GM18951 (cell line): Measurements from ENCODE around the gene MAST3.
"Not testable (repeated sequence)": the region's sequence is repeated elsewhere in the genome, so short reads cannot be mapped to it uniquely, and the experiment has no call there.

Source experiments
- POLR2A ChIP-seq: IDR thresholded peaks from 4 replicates; pipeline ENCODE4 v1.6.1; 2011; ENCODE audit warnings: mild to moderate bottlenecking; ENCODE audit not compliant: insufficient read length, insufficient read depth; ENCODE audit errors: extremely low read depth
- in situ Hi-C: fragments of 300-500 bp; cut with MboI; formaldehyde crosslinking; loops from one replicate; pipeline ENCODE4 v1.12.0; 2022; ENCODE audit warnings: low sequenced_read_pairs, mixed read lengths, inconsistent platforms; ENCODE audit not compliant: unreplicated experiment

MAST3 gene

DNA sequence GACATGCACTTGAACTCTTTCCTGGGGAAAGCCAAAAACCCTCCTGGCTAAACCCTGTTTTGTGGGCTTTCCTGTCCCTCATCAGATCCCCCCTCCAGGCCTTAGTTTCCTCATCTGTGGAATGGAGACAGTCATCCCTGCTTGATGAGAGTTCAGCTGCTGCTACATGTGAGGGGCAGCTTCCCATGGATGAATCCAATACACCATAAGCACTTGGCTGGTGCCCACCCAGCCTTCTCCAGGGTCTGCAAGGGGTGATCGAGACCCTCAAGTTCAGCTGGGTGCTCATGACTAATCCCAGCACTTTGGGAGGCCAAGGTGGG is 32.4 kb upstream of the MAST3 start:
- in situ Hi-C loops: loop anchor here (25.0 kb wide), 1 partner anchor 128 kb away; the partner anchor contains the start of gene CCDC124
- TF ChIP-seq POLR2A: no peak

DNA sequence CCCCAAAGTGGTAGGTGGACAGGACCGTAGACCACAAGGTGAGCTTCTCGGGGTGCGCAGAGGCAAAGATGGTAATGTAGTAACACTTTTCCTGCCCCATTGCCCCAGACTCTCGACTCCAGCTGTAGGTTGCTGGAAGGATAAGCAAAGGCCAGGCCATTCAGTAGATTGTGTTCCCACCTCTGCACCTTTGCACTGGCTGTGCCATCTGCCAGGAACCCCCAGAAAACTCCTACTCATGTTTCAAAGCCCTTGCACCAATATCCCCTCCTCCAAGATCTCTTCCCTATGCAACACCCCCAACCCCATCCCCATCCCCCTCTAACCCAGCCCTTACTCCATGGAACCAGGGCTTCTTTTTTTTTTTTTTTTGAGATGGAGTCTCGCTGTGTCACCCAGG is 29.2 kb upstream of the MAST3 start:
- TF ChIP-seq POLR2A: no peak

DNA sequence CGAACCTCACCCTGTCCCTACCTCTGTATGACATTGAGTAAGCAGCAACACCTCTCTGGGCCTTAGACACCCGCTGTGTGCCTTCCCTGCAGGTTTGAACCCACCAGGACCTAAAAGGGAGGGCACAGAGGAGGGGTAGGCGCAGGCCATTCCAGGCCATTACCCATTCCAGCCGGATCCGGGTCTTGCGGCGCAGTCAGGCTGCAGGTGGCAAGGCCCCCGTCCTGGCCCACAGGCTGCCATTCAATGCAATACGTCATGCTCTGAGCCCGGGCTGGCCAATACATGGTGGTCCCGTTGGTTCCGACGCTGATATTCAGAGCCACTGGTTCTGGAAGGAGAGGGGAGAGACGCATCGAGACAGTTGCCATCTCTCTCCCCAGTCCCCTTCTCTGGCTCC is 28.2 kb upstream of the MAST3 start:
- no peak for TF ChIP-seq POLR2A
- in situ Hi-C loops: loop anchor here (25.0 kb wide), 1 partner anchor 132 kb away; the partner anchor contains the start of gene CCDC124

More for the DNA sequence above, 29.2 kb upstream of the MAST3 start:
- in situ Hi-C loops: loop anchor here (25.0 kb wide), 1 partner anchor 131 kb away; the partner anchor contains the start of gene CCDC124

DNA sequence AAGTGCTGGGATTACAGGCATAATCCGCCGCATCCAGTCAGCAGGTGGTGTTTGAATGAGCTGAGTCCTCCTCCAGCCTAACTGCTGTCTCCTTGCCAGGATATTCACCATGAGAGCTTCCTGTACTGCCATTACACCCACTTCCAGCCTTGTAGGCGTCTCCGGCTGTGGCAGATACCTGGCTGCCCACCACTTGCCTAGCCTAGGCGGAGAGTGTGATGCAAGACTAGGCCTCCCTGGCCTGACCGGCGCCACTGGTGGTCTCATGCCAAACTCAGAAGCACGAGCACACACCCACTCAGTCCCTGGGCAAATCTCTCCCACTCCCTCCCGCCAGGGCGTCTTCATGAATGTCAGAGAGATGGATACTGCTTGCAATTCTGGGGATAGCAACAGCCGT is 27.4 kb upstream of the MAST3 start:
- in situ Hi-C loops: loop anchor here (25.0 kb wide), 1 partner anchor 133 kb away; the partner anchor contains the start of gene CCDC124
- TF ChIP-seq POLR2A: no peak

DNA sequence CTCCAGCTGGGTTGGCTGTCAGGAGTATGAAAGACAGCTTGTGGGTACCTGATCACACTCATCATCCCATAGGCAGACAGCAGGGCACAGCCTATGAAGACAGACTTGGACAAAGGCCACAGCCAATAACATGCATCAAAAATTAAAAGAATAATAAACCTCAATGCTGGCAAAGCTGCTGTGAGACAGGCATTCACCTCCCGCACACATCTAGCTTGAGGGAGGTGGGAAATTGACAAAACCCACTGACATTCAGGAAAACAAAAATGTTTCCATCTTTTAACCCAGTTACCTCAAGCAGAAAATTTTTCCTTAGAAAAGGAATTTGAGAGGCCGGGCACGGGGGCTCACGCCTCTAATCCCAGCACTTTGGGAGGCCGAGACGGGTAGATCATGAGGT is 25.2 kb upstream of the MAST3 start:
- in situ Hi-C loops: loop anchor here (25.0 kb wide), 1 partner anchor 135 kb away; the partner anchor contains the start of gene CCDC124
- TF ChIP-seq POLR2A: no peak

DNA sequence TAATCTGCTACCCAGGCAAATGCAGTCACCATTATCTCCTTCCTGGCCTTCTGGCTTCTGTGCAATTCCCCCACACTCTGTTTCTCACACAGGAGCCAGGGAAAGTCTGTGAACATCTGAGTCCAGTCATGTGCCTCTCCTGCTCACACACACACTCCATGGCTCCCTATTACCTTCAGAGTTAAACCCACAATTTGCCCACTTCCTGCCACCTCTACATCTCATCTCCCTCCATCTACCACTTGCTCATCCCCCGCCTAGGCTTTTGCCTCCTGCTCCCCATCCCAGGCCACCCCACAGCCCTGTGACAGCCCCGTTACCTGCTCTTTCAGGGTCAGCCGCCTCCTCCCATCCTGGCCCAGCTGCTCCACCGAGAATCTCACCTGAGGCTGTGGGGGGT is 24.4 kb upstream of the MAST3 start:
- TF ChIP-seq POLR2A: no peak

DNA sequence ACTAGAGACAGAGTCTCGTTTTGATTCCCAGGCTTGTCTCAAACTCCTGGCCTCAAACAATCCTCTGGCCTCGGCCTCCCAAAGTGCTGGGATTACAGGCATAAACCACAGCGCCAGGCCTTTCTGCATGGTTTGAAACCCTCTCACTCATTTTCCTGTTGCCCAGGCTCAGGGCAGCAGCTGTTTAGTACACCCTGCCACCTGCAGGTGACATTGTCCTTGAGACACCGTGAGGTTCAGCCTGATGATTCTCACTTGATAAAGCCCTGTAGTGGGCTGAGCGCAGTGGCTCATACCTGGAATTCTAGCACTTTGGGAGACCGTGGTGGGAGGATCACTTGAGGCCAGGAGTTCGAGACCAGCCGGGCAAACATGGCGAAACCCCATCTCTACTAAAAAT is 23.4 kb upstream of the MAST3 start:
- in situ Hi-C loops: loop anchor here (25.0 kb wide), 1 partner anchor 137 kb away; the partner anchor contains the start of gene CCDC124
- no peak for TF ChIP-seq POLR2A

More for the DNA sequence above, 24.4 kb upstream of the MAST3 start:
- in situ Hi-C loops: loop anchor here (25.0 kb wide), 1 partner anchor 136 kb away; the partner anchor contains the start of gene CCDC124

DNA sequence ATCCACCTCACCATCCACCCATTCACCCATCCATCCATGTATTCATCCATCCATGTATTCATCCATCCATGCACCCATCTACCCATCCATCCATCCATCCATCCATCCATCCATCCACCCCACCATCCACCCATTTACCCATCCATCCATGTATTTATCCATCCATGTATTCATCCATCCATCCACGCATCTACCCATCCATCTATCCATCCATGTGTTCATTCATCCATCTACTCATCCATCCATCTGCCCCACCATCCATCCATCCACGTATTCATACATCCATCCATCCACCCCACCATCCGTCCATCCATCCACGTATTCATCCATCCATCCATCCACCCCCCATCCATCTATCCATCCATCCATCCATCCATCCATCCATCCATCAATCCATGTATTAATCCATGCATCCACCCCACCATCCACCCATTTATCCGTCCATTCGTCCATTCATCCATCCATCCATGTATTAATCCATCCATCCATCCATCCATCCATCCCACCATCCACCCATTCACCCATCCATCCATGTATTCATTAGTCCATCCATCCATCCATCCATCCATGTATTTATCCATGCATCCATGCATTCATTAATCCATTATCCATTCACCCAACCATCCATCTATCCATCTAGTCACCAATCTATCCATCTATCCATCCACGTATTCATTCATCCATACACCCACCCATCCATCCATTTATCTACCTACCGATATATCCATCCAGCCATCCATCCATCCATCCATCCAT is 13.5 kb upstream of the MAST3 start:
- in situ Hi-C loops: no loop called here
- TF ChIP-seq POLR2A: no peak

DNA sequence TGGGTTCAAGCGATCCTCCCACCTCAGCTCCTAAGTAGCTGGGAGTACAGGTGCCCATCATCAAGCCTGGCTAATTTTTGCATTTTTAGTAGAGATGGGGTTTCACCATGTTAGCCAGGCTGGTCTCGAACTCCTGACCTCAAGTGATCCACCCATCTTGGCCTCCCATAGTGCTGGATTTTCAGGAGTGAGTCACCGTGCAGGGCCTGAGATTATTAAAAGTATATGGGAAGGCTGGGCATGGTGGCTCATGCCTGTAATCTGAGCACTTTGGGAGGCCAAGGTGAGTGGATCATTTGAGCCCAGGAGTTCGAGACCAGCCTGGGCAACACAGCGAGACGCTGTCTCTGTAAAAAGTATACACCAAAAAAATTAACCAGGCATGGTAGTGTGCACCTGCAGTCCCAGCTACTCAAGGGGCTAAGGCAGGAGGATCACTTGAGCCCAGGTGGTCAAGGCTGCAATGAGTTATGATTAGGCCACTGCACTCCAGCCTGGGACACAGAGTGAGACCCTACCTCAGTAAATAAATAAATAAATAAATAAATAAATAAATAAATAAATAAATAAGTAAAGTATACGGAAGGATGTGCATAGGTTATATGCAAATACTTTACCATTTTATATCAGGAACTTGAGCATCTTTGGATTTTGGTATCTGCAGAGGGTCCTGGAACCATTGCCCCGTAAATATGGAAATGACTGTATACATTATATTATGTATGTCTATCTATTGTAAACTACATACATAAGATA is 11.7 kb upstream of the MAST3 start:
- TF ChIP-seq POLR2A: no peak
- in situ Hi-C loops: no loop called here

DNA sequence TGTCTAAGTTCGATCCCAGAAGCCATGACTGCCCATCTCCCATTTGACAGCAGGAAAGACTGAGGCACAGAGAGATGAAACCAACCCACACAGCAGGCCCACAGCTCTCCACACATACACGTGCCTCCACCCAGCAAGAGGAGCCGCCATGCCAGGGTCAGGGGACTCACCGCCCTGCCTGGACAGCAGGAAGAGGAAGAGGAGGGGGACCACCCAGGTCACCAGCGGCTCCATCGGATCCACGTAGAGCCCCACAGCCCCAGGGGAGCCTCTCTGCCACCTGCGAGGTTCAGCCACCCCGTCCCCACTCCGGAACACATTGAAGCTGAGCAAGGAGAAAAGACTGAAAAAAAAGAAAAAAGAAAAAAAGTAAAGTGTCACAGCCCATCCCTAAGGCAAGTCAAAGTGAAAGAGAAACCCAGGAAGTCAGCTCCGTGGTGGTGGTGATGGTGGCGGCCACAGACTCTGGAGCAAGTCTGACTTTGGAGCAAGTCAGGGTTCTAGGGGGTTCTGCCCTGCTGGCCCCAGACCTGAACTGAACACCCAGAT is 10.9 kb upstream of the MAST3 start, which contains the start of gene IL12RB1:
IL12RB1 (minus strand) TSS at position 345 of the 549 bp plus-strand sequence; CDS start at position 234, 111 bp downstream.
- TF ChIP-seq POLR2A: peak; percentile 54
- in situ Hi-C loops: no loop called here

DNA sequence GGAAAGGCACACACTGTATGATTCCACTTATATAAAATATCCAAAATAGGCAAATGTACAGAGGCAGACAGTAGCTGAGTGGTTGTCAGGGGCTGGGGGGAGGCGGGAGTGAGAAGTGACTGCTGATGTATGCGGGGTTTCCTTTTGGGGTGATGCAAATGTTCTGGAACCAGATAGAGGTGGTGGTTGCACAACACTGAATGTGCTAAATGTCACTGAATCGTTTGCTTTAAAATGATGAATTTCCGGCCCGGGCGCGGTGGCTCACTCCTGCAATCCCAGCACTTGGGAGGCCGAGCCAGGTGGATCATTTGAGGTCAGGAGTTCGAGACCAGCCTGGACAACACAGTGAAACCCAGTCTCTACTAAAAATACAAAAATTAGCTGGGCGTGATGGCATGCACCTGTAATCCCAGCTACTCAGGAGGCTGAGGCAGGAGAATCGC is 8.5 kb upstream of the MAST3 start:
- in situ Hi-C loops: not testable (repeated sequence)

DNA sequence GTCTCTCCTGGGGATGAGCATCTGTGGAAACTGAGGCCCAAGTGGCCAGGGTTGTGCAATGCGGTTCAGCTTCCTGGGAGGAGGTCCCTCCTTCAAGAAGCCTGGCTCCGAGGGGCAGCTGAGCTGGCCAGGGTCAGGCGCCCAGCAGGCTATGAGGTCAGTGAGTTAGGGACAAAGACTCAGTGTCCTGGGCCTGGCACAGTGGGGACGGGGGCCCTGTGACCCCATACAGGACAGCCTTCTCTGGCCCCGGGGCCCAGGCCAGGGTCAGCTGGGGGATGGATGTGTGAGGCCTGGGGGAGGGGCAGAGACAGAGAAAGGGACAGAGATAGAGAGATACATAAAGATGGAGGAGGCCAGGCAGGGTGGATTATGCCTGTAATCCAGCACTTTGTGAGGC is 7.9 kb upstream of the MAST3 start:
- TF ChIP-seq POLR2A: no peak
- in situ Hi-C loops: no loop called here

DNA sequence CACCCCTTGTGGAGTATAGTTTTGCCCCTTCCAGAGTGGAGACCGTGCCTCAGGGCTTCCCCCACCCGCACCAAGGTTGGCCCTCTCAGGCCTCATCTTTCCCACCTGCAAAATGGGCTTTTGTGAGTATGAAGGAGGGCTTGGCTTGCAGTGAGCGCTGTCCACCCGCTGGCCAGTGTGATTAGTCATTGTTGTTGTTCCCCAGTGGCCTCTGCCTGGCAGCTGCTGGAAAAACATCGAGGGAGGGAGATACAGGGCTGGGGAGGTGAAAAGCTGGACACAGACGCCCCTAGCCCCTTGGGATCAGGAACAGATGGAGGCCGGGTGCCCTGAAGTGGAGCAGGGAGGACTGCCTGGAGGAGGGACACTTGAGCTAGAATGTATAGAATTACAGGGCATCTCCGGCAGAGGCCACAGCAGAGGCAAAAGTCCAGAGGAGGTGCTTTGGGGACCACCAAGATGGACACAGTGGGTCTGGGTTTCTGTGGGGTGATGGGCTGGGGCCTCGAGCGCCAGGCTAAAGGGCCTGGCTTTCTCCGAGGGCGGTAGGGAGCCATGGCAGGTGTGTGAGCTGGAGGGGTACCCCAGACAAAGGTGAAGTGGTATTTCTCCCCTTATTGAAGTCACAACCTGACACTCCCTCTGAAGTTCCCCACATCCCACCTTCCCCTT is 6.9 kb upstream of the MAST3 start:
- in situ Hi-C loops: no loop called here
- TF ChIP-seq POLR2A: no peak
